Left ventricle myocardium inferior (tissue), 1 donor: ENCODE data around the gene SPTLC1. TPM values are rescaled to one million over a fixed set of nuclear protein-coding genes. Genes with fewer than 3 reads are reported as not detected.

Source experiments
- DNase-seq: peaks from one replicate; pipeline ENCODE4 v3.0.0-alpha.2; 2020
- H3K27ac ChIP-seq: fragments of 200-600 bp; replicated peaks from 2 replicates; pipeline ENCODE4 v1.8.0; 2021
- H3K27me3 ChIP-seq: fragments of 200-600 bp; 2 replicates; pipeline ENCODE4 v1.8.0; 2021; ENCODE audit warnings: low read depth
- H3K36me3 ChIP-seq: fragments of 200-600 bp; 2 replicates; pipeline ENCODE4 v1.8.0; 2021
- H3K4me1 ChIP-seq: fragments of 200-600 bp; 2 replicates; pipeline ENCODE4 v1.8.0; 2021
- H3K4me3 ChIP-seq: fragments of 200-600 bp; 2 replicates; pipeline ENCODE4 v1.8.0; 2021; ENCODE audit warnings: mild to moderate bottlenecking, moderate library complexity
- H3K9me3 ChIP-seq: fragments of 200-600 bp; replicated peaks from 2 replicates; pipeline ENCODE4 v1.8.0; 2021
- intact Hi-C: fragments of 100-400 bp; cut with micrococcal nuclease; formaldehyde crosslinking; loops from one replicate; pipeline ENCODE4 v1.11.0; 2022
- long read RNA-seq: library from polyadenylated mRNA; unstranded; transcript quantifications from one replicate; pipeline ENCODE4 v2.0.0, GENCODE V29; 2021
- total RNA-seq: library from RNA; stranded (reverse); fragmentation: NEBNext Ultra II Directional; extraction: Animal tissue kit (Norgen Biotek cat#: 25700); gene quantifications from one replicate; pipeline ENCODE4 v1.2.1, GENCODE V29; 2021
- TF ChIP-seq, protein P1 (sequence below): fragments of 200-600 bp; IDR thresholded peaks from 2 replicates; pipeline ENCODE4 v1.8.0; 2021; ENCODE audit warnings: antibody characterized with exemption, mild to moderate bottlenecking, borderline replicate concordance
- donor health status: DM: no; HTN: yes; CAD: no; lungs with severe emphysema.

The SPTLC1 gene, protein sequence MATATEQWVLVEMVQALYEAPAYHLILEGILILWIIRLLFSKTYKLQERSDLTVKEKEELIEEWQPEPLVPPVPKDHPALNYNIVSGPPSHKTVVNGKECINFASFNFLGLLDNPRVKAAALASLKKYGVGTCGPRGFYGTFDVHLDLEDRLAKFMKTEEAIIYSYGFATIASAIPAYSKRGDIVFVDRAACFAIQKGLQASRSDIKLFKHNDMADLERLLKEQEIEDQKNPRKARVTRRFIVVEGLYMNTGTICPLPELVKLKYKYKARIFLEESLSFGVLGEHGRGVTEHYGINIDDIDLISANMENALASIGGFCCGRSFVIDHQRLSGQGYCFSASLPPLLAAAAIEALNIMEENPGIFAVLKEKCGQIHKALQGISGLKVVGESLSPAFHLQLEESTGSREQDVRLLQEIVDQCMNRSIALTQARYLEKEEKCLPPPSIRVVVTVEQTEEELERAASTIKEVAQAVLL
- 21.9 TPM for total RNA-seq
- long read RNA-seq, transcript SPTLC1-201 (15 exons, 1,894 nt) = major isoform, 23 of 29 reads
- long read RNA-seq, partial matches to known transcripts = 1 of 29 reads
- long read RNA-seq, other reads (novel, unspliced or antisense) = 3 of 29 reads

DNA sequence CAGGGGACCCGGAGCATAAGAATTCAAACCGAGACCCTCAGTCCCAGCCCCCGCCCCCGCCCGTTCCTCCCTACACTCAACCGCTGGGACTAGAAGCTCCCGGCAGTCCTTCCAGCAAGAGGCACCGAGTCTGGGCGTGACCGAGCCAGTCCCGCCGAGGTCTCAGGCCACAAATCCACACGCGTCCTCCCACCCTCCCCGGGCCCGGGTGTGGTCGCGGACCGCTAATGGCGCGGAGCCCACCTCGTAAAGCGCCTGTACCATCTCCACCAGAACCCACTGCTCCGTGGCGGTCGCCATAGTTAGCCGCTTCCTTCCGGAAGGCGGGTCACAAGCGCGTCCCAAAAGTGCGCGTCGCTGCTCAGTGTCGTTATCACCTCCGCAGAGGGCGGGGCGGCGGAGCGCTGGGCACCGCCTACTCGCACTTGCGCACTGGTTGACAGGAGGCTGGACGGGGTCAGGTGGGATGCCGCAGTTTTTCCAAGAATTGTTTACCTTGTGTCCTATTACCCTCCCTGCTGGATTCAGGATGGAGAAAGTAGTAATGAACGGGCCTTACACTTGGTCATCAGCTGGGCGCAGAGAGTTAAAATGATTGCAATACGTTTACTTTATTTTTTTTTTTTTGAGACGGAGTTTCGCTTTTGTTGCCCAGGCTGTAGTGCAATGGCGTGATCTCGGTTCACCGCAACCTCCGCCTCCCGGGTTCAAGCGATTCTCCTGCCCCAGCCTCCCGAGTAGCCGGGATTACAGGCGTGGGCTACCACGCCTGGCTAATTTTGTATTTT, at the start of gene SPTLC1:
SPTLC1 (minus strand) TSS at position 343 of the 788 bp plus-strand sequence; CDS start at position 300, 43 bp downstream.
- TF ChIP-seq, protein P1, sequence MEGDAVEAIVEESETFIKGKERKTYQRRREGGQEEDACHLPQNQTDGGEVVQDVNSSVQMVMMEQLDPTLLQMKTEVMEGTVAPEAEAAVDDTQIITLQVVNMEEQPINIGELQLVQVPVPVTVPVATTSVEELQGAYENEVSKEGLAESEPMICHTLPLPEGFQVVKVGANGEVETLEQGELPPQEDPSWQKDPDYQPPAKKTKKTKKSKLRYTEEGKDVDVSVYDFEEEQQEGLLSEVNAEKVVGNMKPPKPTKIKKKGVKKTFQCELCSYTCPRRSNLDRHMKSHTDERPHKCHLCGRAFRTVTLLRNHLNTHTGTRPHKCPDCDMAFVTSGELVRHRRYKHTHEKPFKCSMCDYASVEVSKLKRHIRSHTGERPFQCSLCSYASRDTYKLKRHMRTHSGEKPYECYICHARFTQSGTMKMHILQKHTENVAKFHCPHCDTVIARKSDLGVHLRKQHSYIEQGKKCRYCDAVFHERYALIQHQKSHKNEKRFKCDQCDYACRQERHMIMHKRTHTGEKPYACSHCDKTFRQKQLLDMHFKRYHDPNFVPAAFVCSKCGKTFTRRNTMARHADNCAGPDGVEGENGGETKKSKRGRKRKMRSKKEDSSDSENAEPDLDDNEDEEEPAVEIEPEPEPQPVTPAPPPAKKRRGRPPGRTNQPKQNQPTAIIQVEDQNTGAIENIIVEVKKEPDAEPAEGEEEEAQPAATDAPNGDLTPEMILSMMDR = no peak
- DNase-seq = peak; percentile 93
- peaks cover 29% of the 10 kb centered on the region for H3K4me1 ChIP-seq
- H3K4me3 ChIP-seq = peak within 1 kb of the TSS; percentile 88
- no peaks in the 10 kb centered on the region for H3K27me3 ChIP-seq
- H3K36me3 ChIP-seq = peaks cover 13% of the 10 kb centered on the region
- no peaks in the 10 kb centered on the region for H3K9me3 ChIP-seq
- intact Hi-C loops = no loop called here
- peak within 1 kb of the TSS; percentile 92 for H3K27ac ChIP-seq

DNA sequence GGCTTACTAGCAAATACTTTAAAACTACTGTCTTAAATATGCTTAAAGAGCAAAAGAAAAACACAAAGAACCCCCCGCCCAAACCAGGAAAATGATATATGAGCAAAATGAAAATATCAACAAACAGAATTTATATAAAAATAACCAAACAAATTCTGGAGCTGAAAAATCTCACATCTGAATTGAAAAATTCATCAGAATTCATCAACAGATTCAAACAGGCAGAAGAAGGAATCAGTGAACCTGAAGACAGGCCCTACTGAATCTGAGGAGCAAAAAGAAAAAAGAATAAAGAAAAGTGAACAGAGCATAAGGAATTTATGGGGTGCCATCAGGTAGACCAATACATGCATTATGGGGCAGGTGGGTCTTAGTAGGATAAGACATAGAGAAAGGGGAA, 49.8 kb upstream of the SPTLC1 start:
- Histone ChIP-seq H3K27me3 (no peaks in the 10 kb centered on the region), H3K4me1 (no peaks in the 10 kb centered on the region), H3K4me3 (no peak overlapping the region), H3K9me3 (peaks cover 22% of the 10 kb centered on the region), H3K36me3 (no peaks in the 10 kb centered on the region), H3K27ac (no peak overlapping the region)
- TF ChIP-seq, protein P1 = no peak
- DNase-seq = no peak
- intact Hi-C loops = no loop called here

DNA sequence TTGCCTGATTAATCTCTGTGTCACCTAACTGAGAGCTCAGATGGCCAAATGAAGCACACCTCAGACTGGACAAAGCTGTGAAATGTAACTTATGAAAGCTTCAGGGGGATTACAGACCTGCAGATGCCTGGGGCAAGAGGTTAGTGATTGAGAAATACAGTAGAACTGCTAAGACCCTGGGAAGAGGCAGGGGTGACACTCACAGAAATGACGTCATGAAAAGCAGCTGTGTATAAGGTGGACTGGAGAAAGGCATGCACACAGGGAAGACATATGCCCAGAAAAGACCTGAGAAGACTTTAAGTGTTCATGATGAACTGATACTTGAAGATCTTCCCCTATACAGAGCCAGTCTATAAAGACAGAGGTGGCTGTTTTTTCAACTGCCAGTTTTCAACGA, 49.3 kb upstream of the SPTLC1 start:
- Histone ChIP-seq H3K4me1 (no peaks in the 10 kb centered on the region), H3K27ac (no peak overlapping the region), H3K9me3 (peaks cover 22% of the 10 kb centered on the region), H3K4me3 (no peak overlapping the region), H3K36me3 (no peaks in the 10 kb centered on the region), H3K27me3 (no peaks in the 10 kb centered on the region)
- intact Hi-C loops = no loop called here
- TF ChIP-seq, protein P1 = no peak
- DNase-seq = no peak

DNA sequence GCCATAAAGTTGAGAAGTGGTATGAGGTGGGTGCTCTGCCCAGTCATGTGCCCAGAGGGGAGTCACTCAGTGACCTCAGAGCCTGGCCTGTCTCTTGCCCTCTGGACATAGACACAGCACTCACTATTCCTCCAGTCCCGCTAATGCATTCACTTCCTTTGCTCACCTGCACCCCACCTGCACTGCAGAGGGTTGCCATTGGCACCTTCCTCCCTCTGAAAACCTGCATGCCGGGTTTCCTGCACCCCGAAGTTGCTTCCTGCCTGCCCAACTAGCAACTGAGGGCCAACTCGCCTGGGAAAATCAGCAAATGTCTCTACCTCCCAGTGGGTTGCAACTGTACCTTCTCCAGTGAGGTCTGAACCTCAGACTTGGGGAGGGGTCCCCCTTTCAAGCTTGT, 48.1 kb upstream of the SPTLC1 start:
- H3K27me3 ChIP-seq = peaks cover 3% of the 10 kb centered on the region
- intact Hi-C loops = no loop called here

DNA sequence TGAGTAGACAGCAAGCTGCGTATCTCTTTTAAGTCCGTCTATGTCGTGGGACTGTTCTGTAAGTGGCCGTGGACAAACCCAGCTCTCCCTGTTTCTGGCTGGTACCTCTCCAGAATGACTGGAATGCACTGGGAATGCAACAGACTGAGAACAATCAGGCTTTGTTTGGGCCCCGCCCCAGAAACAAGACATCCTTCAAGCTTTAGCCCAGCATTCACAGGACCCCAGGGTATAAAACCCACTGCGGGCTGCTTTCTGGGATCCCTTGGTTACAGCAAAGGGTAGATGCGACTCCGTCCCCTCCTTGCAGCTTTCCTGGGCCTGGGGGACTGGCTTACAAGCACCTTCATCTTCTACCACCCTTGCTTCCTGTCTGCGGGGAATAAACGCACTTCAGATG, 45.6 kb upstream of the SPTLC1 start:
- H3K27ac ChIP-seq = no peak overlapping the region
- peaks cover 3% of the 10 kb centered on the region for H3K27me3 ChIP-seq
- intact Hi-C loops = no loop called here
- DNase-seq = no peak
- H3K36me3 ChIP-seq = no peaks in the 10 kb centered on the region
- no peaks in the 10 kb centered on the region for H3K4me1 ChIP-seq
- TF ChIP-seq, protein P1 = no peak
- no peak overlapping the region for H3K4me3 ChIP-seq
- peaks cover 19% of the 10 kb centered on the region for H3K9me3 ChIP-seq

More for the DNA sequence above, 48.1 kb upstream of the SPTLC1 start:
- Histone ChIP-seq H3K4me3 (no peak overlapping the region), H3K27ac (no peak overlapping the region), H3K36me3 (no peaks in the 10 kb centered on the region), H3K4me1 (no peaks in the 10 kb centered on the region), H3K9me3 (peaks cover 22% of the 10 kb centered on the region)
- DNase-seq = no peak
- TF ChIP-seq, protein P1 = no peak
